RKO (cell line): ENCODE data around the gene RADIL.

Source experiments
- DNase-seq: peaks from one replicate; pipeline ENCODE4 v3.0.0-alpha.2; 2016; ENCODE audit warnings: low spot score

Gene RADIL

GRCh38 chr7:4851459-4852422 lies 31.8 kb downstream of the RADIL start:
- DNase-seq, result peak; percentile 21

- no peak for DNase-seq
These were observed 33.2 kb downstream of the RADIL start for GRCh38 chr7:4850262-4850795.

GRCh38 chr7:4849390-4849789 lies 34.1 kb downstream of the RADIL start:
- DNase-seq, result peak; percentile 33

GRCh38 chr7:4845740-4846142 lies 37.8 kb downstream of the RADIL start:
- DNase-seq, result no peak

GRCh38 chr7:4842319-4843064 lies 41.0 kb downstream of the RADIL start:
- no peak for DNase-seq

- DNase-seq, result no peak
These were observed 41.7 kb downstream of the RADIL start for GRCh38 chr7:4841836-4842235.

- DNase-seq, result no peak
These were observed 42.3 kb downstream of the RADIL start for GRCh38 chr7:4841007-4841784.

GRCh38 chr7:4840079-4840501 lies 43.4 kb downstream of the RADIL start:
- DNase-seq, result no peak

GRCh38 chr7:4838626-4839334 lies 44.7 kb downstream of the RADIL start:
- no peak for DNase-seq

- DNase-seq, result no peak
These were observed 45.5 kb downstream of the RADIL start for GRCh38 chr7:4837803-4838625.

GRCh38 chr7:4837041-4837802 lies 46.3 kb downstream of the RADIL start:
- no peak for DNase-seq

GRCh38 chr7:4836206-4836661 lies 47.3 kb downstream of the RADIL start:
- no peak for DNase-seq

GRCh38 chr7:4835398-4836205 lies 47.9 kb downstream of the RADIL start:
- no peak for DNase-seq

- no peak for DNase-seq
These were observed 48.7 kb downstream of the RADIL start for GRCh38 chr7:4834601-4835397.

- no peak for DNase-seq
These were observed 49.6 kb downstream of the RADIL start for GRCh38 chr7:4833691-4834600.

- no peak for DNase-seq
These were observed 50.3 kb downstream of the RADIL start for GRCh38 chr7:4833176-4833575.

GRCh38 chr7:4832711-4833110 lies 50.8 kb downstream of the RADIL start:
- DNase-seq, result no peak
